DOHH2 (cell line): ENCODE data around the gene GPATCH8.

ENCODE experiments used
- H3F3A ChIP-seq: fragments of 200-600 bp; sonication (generic), shearing (Covaris generic); 2 replicates; pipeline ENCODE4 v1.6.0; 2016; ENCODE audit warnings: antibody characterized with exemption, mild to moderate bottlenecking; ENCODE audit not compliant: control insufficient read depth, insufficient read depth
- H3K27ac ChIP-seq: fragments of 200-600 bp; sonication (generic); 2 replicates; pipeline ENCODE4 v1.5.1; 2014; ENCODE audit warnings: low read depth, mild to moderate bottlenecking, low read length, moderate library complexity
- H3K27me3 ChIP-seq: fragments of 200-600 bp; sonication (generic); 2 replicates; pipeline ENCODE4 v1.6.1; 2014; ENCODE audit warnings: mild to moderate bottlenecking, low read length, mixed read lengths; ENCODE audit not compliant: control insufficient read depth
- H3K36me3 ChIP-seq: fragments of 200-600 bp; sonication (generic); 2 replicates; pipeline ENCODE4 v1.6.1; 2014; ENCODE audit warnings: mild to moderate bottlenecking, low read length, moderate library complexity, mixed read lengths; ENCODE audit not compliant: control insufficient read depth
- H3K4me1 ChIP-seq: fragments of 200-600 bp; sonication (generic); 2 replicates; pipeline ENCODE4 v1.6.1; 2014; ENCODE audit warnings: mild to moderate bottlenecking, low read length, mixed read lengths; ENCODE audit not compliant: control insufficient read depth
- H3K4me2 ChIP-seq: fragments of 200-600 bp; sonication (generic); 2 replicates; pipeline ENCODE4 v1.6.0; 2014; ENCODE audit warnings: mild to moderate bottlenecking, low read length, moderate library complexity
- H3K4me3 ChIP-seq: fragments of 200-600 bp; sonication (generic); 2 replicates; pipeline ENCODE4 v1.5.1; 2014; ENCODE audit warnings: mild to moderate bottlenecking, low read length, mixed read lengths
- H3K79me2 ChIP-seq: fragments of 200-600 bp; sonication (generic); 2 replicates; pipeline ENCODE4 v1.6.1; 2014; ENCODE audit warnings: mild to moderate bottlenecking, low read length, mixed read lengths; ENCODE audit not compliant: control insufficient read depth
- H3K9me2 ChIP-seq: fragments of 200-600 bp; sonication (generic); replicated peaks from 2 replicates; pipeline ENCODE4 v1.6.1; 2014; ENCODE audit warnings: mild to moderate bottlenecking, low read length, mixed read lengths; ENCODE audit not compliant: control insufficient read depth
- H3K9me3 ChIP-seq: fragments of 200-600 bp; sonication (generic); 2 replicates; pipeline ENCODE4 v1.6.1; 2014; ENCODE audit warnings: antibody characterized with exemption, low read length, mixed read lengths; ENCODE audit not compliant: control insufficient read depth, insufficient read depth
- H4K20me1 ChIP-seq: fragments of 200-600 bp; sonication (generic); 2 replicates; pipeline ENCODE4 v1.6.0; 2014; ENCODE audit warnings: low read depth, mild to moderate bottlenecking, antibody characterized with exemption, low read length, moderate library complexity; ENCODE audit not compliant: control insufficient read depth, insufficient read depth
- CTCF ChIP-seq: fragments of 200-600 bp; sonication (generic); IDR thresholded peaks from one replicate; pipeline ENCODE4 v1.5.1; 2014; ENCODE audit warnings: antibody characterized with exemption, mild to moderate bottlenecking, low read depth, low read length; ENCODE audit not compliant: poor library complexity, severe bottlenecking
- EZH2phosphoT487 ChIP-seq: fragments of 200-600 bp; sonication (generic); IDR thresholded peaks from 2 replicates; pipeline ENCODE4 v1.6.1; 2017; ENCODE audit warnings: borderline replicate concordance, mild to moderate bottlenecking, antibody characterized with exemption, low read length, moderate library complexity, mixed read lengths

GPATCH8 gene

GRCh38 chr17:44533533-44534246, 30.5 kb upstream of the GPATCH8 start:
- no peaks in the 10 kb centered on the region for H3K79me2 ChIP-seq
- H3K9me2 ChIP-seq = no peaks in the 10 kb centered on the region
- no peaks in the 10 kb centered on the region for H3F3A ChIP-seq
- H3K27ac ChIP-seq = no peak overlapping the region
- H3K27me3 ChIP-seq = no peaks in the 10 kb centered on the region
- no peaks in the 10 kb centered on the region for H3K36me3 ChIP-seq
- H3K9me3 ChIP-seq = no peaks in the 10 kb centered on the region
- no peaks in the 10 kb centered on the region for H4K20me1 ChIP-seq
- peak overlapping the region; percentile 15; the same call in 1 of the 2 replicates for H3K4me2 ChIP-seq
- H3K4me3 ChIP-seq = no peak overlapping the region
- peaks cover 16% of the 10 kb centered on the region for H3K4me1 ChIP-seq
- TF ChIP-seq CTCF (peak; percentile 97), EZH2phosphoT487 (no peak)

DNA sequence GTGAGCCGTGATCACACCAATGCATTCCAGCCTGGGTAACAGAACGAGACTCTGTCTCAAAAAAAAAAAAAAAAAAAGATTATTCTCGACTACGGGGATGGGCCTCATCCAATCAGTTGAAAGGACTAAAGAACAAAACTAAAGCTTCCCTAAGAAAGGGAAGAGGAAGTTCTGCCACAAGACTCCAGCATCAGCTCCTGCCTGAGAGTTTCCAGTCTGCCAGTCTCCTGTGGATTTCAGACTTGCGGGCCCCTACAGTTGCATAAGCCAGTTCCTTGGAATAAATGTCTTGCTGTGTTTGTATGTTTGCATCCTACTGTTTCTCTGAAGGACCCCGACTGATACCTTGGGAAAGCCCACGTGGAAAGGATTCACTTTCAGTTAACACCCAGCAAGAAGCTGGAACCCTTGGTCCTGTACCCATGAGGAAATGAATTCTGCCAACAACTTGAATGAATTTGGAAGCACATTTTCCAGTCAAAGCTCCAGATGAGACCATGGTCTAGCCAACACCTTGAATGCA, 27.8 kb upstream of the GPATCH8 start:
- no peak for TF ChIP-seq CTCF
- no peak for TF ChIP-seq EZH2phosphoT487
- Histone ChIP-seq H3K9me2 (no peaks in the 10 kb centered on the region), H3K79me2 (no peaks in the 10 kb centered on the region), H3K4me1 (peaks cover 10% of the 10 kb centered on the region), H3K4me2 (no peak overlapping the region), H3K9me3 (no peaks in the 10 kb centered on the region), H4K20me1 (no peaks in the 10 kb centered on the region), H3K27ac (no peak overlapping the region), H3F3A (no peaks in the 10 kb centered on the region), H3K36me3 (no peaks in the 10 kb centered on the region), H3K4me3 (no peak overlapping the region), H3K27me3 (no peaks in the 10 kb centered on the region)

- Histone ChIP-seq H3K79me2 (no peaks in the 10 kb centered on the region), H3K27me3 (no peaks in the 10 kb centered on the region), H3F3A (no peaks in the 10 kb centered on the region), H3K27ac (no peak overlapping the region), H3K4me1 (peaks cover 6% of the 10 kb centered on the region), H3K36me3 (no peaks in the 10 kb centered on the region), H3K9me2 (no peaks in the 10 kb centered on the region), H3K4me3 (no peak overlapping the region), H4K20me1 (no peaks in the 10 kb centered on the region), H3K9me3 (no peaks in the 10 kb centered on the region), H3K4me2 (no peak overlapping the region)
- TF ChIP-seq EZH2phosphoT487 (no peak), CTCF (no peak)
These were observed 26.7 kb upstream of the GPATCH8 start for GRCh38 chr17:44529864-44530263.
